Mesangial cell (primary cell): ENCODE data around the gene ZNF79. TPM values are rescaled to one million over a fixed set of nuclear protein-coding genes. Genes with fewer than 3 reads are reported as not detected.

Experiments used
- total RNA-seq: library from RNA; depleted of rRNA; stranded (reverse); fragments of >200 nt; gene quantifications from 2 replicates; pipeline ENCODE4 v1.2.3, GENCODE V29; 2015

Gene ZNF79
- 2.9 and 6.1 TPM in 2 replicates for total RNA-seq

DNA sequence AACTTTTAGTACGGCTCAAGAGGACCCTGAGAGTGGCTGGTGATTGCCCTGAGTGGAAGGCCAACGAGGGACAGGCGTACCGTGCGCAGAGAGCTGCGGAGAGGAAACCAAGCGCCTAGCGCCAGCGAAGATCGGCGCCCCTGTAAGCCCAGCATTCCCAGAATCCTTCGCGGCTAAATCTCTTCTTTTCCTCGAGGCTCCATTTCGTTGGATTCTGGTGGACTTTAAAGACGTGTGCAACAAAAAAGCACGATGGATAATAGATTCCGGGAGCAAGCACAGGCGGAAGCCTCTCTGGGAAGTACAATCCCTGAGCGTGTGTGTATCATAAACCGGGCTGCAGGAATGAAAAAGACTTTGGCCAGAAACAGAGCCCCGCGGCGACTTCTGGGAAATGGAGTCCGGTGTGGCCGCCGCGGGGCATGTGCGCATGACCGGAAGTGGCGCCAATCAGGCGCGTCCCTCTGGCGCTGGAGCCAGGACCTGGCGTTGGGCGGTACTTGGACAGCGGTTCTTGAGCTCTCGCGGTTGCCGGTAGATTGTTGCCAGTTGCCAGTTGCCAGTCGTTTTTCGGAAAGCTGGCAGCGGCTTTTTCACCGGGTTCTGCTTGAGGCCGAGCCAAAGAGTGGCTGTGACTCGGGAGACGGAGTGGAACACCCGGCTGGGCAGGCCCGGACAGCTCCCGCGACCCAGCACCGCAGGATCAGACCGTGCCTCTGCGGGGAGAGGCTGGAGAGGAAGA lies at the start of gene ZNF79:
Gene ZNF79, plus strand, starts transcription at position 449 of the 742 bp plus-strand sequence. CDS start 406 bp downstream, outside the sequence.

DNA sequence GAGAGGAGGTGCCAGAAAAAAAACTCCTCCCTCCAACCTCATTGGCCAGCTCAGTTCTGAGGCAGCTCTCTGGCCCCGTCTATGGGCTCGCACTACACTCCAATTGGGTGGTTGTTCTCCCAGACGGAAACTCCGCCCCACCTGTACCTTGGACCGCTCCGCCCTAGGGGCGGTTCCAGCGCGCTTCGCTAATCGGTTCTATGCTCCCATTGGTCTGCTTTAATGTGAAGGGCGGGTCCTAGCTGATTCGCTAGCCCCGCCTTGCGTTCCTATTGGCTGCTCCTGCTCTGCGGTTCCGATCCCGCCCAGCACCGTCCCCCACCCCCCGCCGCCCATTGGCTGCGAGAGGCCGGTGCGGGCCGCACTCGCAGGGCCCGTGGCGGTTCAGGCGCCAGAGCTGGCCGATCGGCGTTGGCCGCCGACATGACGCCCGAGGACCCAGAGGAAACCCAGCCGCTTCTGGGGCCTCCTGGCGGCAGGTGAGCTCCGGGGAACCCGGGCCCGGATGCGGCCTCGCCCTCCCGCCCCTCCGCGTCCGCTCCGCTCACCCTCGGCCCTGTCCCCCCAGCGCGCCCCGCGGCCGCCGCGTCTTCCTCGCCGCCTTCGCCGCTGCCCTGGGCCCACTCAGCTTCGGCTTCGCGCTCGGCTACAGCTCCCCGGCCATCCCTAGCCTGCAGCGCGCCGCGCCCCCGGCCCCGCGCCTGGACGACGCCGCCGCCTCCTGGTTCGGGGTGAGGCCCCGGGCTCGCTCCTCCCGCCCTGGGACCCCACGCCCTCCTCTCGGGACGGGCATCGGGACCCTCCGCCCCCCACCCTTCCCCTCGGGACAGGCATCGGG lies 27.2 kb upstream of the ZNF79 start, which contains the start of gene SLC2A8:
Gene SLC2A8, plus strand, starts transcription at position 362 of the 838 bp plus-strand sequence. Its CDS starts 62 bp downstream, at position 424.

DNA sequence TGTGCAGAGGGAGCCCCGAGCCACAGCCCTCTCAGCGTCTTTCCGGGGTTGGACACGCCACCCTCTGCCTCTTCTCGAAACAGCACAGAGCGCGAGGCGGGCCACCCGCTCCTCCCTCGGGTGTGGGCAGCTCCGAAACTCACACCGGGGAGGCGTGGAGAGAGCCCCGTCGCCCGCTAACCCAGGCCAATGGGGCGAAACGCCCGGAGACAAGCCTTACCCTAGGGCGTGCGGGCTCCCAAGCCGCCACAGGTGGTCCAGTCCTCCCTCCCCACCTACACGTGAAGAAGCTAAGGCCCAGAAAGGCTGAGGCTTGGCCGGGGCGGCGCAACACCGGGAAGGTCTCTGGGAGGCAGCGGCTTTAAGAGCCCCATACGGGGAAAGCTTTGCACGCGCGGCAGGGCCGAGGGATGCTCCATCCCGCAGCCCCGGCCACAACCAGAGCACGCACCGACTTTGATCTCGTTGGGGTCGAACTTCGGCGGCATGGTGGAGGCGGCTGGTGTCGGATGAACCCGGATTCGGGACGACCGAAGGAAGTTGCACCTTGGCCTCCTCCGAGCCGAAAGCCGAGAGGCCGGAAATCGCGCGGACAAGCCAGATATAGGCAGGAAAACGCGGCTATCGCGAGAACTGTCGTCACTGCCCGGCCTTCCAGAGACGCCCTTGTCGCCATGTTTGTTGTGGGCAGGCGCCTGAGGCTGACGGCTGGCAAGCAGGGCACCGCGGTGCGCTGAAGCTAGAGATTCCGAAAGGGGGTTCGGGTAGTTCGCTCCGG lies 26.8 kb downstream of the ZNF79 start, which contains the start of the genes LRSAM1 and RPL12:
Gene LRSAM1, plus strand, starts transcription at position 681 of the 778 bp plus-strand sequence. CDS start 3,018 bp downstream, outside the sequence.
Gene RPL12, minus strand, starts transcription at position 577 of the 778 bp plus-strand sequence. Its CDS starts 89 bp downstream, at position 488.

Other genes with a start within 250 kb of the ZNF79 start
- gene GARNL3, start 159.6 kb upstream of the ZNF79 start, total RNA-seq, result 2.8 and 8.2 TPM in 2 replicates
- gene SLC2A8, start 27.2 kb upstream of the ZNF79 start, total RNA-seq, result 12.9 and 22.3 TPM in 2 replicates
- 1,734 and 1,963 TPM in 2 replicates for gene RPL12, start 27.0 kb downstream of the ZNF79 start, total RNA-seq
- gene LRSAM1, start 27.1 kb downstream of the ZNF79 start, total RNA-seq, result 15.5 and 21.8 TPM in 2 replicates
- gene STXBP1, start 187.9 kb downstream of the ZNF79 start, total RNA-seq, result 7.7 and 14.5 TPM in 2 replicates